Coronary artery (tissue), 2 donors: ENCODE results near the gene PCYT2.

Experiments
- DNase-seq: peaks from one replicate; pipeline ENCODE4 v3.0.0-alpha.2; 2017; ENCODE audit warnings: low spot score
- H3K27ac ChIP-seq, 2 donors: fragments of 200-600 bp; sonication (generic); one replicate each; pipeline ENCODE4 v1.5.1; 2016 to 2019
- H3K4me3 ChIP-seq: fragments of 200-600 bp; sonication (generic); 2 replicates; pipeline ENCODE4 v1.5.1; 2016; ENCODE audit warnings: mild to moderate bottlenecking, moderate library complexity
- TF ChIP-seq, protein P1 (sequence below): fragments of 200-600 bp; sonication (generic); IDR thresholded peaks from one replicate; pipeline ENCODE4 v1.5.1; 2019; ENCODE audit warnings: antibody characterized with exemption

The PCYT2 gene

GRCh38 chr17:81951785-81952684 is 40.8 kb upstream of the PCYT2 start:
- TF ChIP-seq, protein P1, sequence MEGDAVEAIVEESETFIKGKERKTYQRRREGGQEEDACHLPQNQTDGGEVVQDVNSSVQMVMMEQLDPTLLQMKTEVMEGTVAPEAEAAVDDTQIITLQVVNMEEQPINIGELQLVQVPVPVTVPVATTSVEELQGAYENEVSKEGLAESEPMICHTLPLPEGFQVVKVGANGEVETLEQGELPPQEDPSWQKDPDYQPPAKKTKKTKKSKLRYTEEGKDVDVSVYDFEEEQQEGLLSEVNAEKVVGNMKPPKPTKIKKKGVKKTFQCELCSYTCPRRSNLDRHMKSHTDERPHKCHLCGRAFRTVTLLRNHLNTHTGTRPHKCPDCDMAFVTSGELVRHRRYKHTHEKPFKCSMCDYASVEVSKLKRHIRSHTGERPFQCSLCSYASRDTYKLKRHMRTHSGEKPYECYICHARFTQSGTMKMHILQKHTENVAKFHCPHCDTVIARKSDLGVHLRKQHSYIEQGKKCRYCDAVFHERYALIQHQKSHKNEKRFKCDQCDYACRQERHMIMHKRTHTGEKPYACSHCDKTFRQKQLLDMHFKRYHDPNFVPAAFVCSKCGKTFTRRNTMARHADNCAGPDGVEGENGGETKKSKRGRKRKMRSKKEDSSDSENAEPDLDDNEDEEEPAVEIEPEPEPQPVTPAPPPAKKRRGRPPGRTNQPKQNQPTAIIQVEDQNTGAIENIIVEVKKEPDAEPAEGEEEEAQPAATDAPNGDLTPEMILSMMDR: no peak
- DNase-seq: no peak
- no peak overlapping the region for H3K27ac ChIP-seq
- no peak overlapping the region for H3K4me3 ChIP-seq

- Histone ChIP-seq H3K4me3 (no peak overlapping the region), H3K27ac (no peak overlapping the region)
- TF ChIP-seq, protein P1: no peak
- DNase-seq: no peak
These were observed 39.3 kb upstream of the PCYT2 start for GRCh38 chr17:81950501-81950900.

GRCh38 chr17:81948635-81949378 is 37.6 kb upstream of the PCYT2 start:
- Histone ChIP-seq H3K27ac (no peak overlapping the region), H3K4me3 (no peak overlapping the region)
- DNase-seq: no peak
- TF ChIP-seq, protein P1: no peak

- TF ChIP-seq, protein P1: no peak
- no peak for DNase-seq
- H3K27ac ChIP-seq: no peak within 1 kb of the TSS
- no peak within 1 kb of the TSS for H3K4me3 ChIP-seq
These were observed 36.0 kb upstream of the PCYT2 start, which contains the start of gene MYADML2 for GRCh38 chr17:81947189-81947588. TSS of gene MYADML2 (minus strand) at chr17:81947233. CDS start at chr17:81941741, 5,492 bp downstream.

DNA sequence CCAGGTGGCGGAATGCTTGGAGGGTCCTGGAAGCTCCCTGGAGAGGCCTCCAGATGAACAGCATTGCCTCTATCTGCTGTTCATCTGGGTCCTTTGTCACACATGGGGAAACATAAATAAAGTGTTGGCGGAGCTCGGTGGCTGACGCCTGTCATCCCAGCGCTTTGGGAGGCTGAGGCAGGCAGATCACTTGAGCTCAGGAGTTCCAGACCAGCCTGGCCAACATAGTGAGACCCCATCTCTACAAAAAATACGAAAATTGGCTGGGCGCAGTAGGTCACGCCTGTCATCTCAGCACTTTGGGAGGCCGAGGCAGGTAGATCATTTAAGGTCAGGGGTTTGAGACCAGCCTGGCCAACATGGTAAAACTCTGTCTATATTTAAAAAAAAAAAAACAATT is 33.7 kb upstream of the PCYT2 start:
- TF ChIP-seq, protein P1: no peak
- Histone ChIP-seq H3K27ac (no peak overlapping the region), H3K4me3 (no peak overlapping the region)
- DNase-seq: no peak

GRCh38 chr17:81942167-81942553 is 31.0 kb upstream of the PCYT2 start:
- no peak overlapping the region for H3K4me3 ChIP-seq
- no peak overlapping the region for H3K27ac ChIP-seq
- TF ChIP-seq, protein P1: no peak
- DNase-seq: no peak
